ENCODE results near the gene BTBD1.

GRCh38 chr15:82995076-82995475, 72.0 kb downstream of the BTBD1 start:
- TF ChIP-seq CTCF (IDR thresholded peaks at IDR 0.05 in 4 of 5, conservative IDR thresholded peaks at IDR 0.05 in 1 of 5) (no peak), POLR2A (IDR thresholded peaks at IDR 0.05) (no peak)
